Right kidney (tissue), 9 donors: Measurements from ENCODE around the gene RPL28.

Source experiments
- DNase-seq: peaks from one replicate; pipeline ENCODE4 v3.0.0-alpha.2; 2016
- long read RNA-seq, 8 donors: transcript quantifications; one replicate each; lab custom pipeline, GENCODE V29; 2026

Gene RPL28
- long read RNA-seq, donor 1, full-length matches to known transcripts, result 876 of 1,073 reads
- long read RNA-seq, donor 1, partial matches to known transcripts, result 144 of 1,073 reads
- long read RNA-seq, donor 1, other reads (novel, unspliced or antisense), result 53 of 1,073 reads
- long read RNA-seq, donor 2, full-length matches to known transcripts, result 668 of 818 reads
- long read RNA-seq, donor 2, partial matches to known transcripts, result 114 of 818 reads
- long read RNA-seq, donor 2, other reads (novel, unspliced or antisense), result 36 of 818 reads
- long read RNA-seq, donor 3, full-length matches to known transcripts, result 485 of 617 reads
- long read RNA-seq, donor 3, partial matches to known transcripts, result 105 of 617 reads
- long read RNA-seq, donor 3, other reads (novel, unspliced or antisense), result 27 of 617 reads
- long read RNA-seq, donor 4, full-length matches to known transcripts, result 970 of 1,216 reads
- long read RNA-seq, donor 4, partial matches to known transcripts, result 181 of 1,216 reads
- long read RNA-seq, donor 4, other reads (novel, unspliced or antisense), result 65 of 1,216 reads
- long read RNA-seq, donor 5, full-length matches to known transcripts, result 1,260 of 1,492 reads
- long read RNA-seq, donor 5, partial matches to known transcripts, result 167 of 1,492 reads
- long read RNA-seq, donor 5, other reads (novel, unspliced or antisense), result 65 of 1,492 reads
- long read RNA-seq, donor 6, full-length matches to known transcripts, result 925 of 1,173 reads
- long read RNA-seq, donor 6, partial matches to known transcripts, result 197 of 1,173 reads
- long read RNA-seq, donor 6, other reads (novel, unspliced or antisense), result 51 of 1,173 reads
- long read RNA-seq, donor 7, full-length matches to known transcripts, result 1,217 of 1,570 reads
- long read RNA-seq, donor 7, partial matches to known transcripts, result 283 of 1,570 reads
- long read RNA-seq, donor 7, other reads (novel, unspliced or antisense), result 70 of 1,570 reads
- long read RNA-seq, donor 8, full-length matches to known transcripts, result 738 of 904 reads
- long read RNA-seq, donor 8, partial matches to known transcripts, result 137 of 904 reads
- long read RNA-seq, donor 8, other reads (novel, unspliced or antisense), result 29 of 904 reads

DNA sequence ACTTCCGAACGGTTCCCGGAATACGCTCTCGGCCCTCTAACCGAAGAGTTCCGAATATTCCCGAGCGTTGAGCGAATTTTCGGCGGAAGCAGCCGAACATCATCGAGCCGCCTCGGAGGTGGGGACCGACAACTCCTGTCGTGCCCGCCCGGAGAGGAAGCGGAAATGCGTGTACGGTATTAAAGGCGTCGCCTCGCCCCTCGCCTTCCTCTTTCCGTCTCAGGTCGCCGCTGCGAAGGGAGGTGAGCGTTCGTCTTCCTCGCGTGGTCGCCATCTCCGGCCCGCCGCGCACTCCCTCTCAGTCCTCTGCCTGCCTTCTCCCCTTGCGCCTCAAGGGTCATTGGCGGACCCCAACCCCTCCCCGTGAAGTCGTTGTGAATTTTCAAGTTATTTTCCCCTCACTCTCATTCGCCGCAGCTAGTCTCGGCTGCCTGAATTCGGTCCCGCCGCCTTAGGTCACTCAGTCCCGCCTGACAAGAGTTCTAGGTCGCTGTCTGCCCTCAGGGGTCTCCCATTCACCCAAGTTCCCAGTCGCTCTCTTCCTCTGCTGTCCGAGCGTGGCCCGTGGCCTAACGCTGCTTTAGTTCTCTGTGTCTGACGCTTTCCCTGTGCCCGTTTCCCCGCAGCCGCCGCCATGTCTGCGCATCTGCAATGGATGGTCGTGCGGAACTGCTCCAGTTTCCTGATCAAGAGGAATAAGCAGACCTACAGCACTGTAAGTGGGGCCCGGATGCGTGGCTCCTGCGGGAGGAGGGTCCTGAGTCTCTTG, at the start of gene RPL28:
Gene RPL28 (plus strand): TSS at position 209 of the 769 bp plus-strand sequence. CDS start 426 bp downstream, at position 635.
- no peak for DNase-seq

DNA sequence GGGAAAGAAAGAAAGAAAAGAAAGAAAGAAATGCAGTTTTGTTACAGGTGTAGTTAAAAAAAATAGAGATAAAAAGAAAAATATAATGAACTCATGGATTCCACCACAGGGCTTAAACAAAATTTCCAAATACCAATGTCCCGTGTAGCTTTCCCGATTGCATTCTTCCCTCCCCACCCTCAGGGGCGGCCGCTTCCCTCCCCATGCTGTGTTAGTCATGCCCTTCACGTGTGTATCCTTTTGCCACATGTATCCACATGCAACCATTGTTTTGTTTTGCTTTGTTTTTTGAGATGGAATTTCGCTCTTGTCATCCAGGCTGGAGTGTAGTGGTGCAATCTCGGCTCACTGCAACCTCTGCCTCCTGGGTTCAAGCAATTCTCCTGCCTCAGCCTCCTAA, 49.6 kb upstream of the RPL28 start:
- DNase-seq, result no peak

DNA sequence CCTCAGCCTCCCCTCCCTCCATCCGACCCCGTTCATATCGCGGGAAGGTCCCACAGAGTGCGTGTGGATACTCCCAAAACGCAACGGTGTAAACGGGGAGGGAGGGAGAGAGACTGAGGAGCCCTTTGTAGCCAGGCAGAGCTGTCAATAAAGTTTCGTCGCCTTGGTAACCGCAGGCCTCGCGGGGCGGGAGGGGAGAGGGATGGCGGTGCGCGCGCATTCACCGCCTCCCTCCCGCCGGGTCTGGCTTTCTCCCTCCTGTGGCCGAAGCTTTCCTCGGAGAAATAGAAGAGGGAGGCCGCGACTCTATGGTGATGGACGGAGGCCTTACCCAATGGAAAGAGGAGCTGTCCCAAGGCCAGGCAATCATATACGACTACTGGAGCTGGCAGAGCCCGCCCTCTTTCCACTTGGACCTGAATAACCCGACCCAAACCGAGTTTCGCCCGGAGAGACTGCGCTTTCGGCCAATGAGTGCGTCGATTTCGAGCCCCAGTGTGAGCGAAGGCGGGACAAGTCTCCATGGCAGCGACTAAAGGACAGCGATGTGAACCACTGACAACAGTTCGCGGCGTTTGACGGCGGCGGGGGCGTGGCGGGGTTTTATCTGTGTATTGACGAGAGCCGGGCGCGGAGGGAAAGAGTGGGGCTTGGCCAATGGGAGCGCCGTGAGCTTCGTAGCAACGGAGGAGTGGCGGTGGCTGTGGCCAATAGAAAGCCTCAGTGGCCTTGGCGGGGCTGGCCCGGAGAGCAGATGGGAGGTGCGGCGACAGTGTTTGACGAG, 46.4 kb upstream of the RPL28 start, which contains the start of gene KMT5C:
Gene KMT5C (plus strand): TSS at position 772 of the 784 bp plus-strand sequence. CDS start 2,061 bp downstream, outside the sequence.
- peak; percentile 96 for DNase-seq

DNA sequence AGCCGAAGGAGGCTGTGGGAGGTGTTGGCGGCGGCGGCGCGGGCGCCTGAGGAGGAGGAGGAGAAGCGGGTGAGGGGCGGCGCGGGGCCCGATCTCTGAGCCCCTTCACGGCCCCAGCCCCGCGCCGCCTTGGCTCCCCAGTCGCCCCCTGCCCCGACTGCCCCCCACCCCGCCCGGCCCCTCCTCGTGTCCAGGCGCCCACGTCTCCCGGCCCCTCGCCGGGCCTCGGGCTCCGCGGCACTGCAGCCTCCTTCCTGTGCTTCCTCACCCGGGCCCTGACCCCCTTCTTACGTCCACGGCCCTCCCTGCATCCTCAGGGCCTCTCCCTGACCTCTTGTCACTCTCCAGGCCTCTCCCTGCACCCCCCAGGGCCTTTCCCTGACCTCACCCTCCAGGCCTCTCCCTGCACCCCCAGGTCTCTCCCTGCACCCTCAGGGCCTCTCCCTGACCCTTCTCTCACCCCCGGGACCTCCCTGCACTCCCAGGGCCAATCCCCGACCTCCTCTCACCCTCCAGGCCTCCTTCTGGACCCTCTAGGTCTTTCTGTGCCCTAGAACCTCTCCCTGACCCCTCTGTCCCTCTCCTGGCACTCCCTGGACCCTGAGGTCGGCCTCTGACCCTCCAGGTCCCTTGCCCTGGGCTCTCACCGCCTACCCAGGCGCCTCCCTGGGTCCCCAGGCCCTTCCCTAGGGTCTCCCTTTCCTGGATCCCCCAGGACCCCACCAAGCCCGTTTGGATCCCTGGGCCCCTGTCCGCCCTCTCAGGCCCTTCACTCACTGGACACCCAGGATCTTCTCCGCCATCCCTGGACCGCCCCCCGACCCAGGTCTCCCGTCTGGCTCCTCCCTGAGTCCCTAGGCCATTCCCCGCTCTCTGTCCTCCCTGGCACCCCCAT, 45.6 kb upstream of the RPL28 start:
- peak; percentile 54 for DNase-seq

DNA sequence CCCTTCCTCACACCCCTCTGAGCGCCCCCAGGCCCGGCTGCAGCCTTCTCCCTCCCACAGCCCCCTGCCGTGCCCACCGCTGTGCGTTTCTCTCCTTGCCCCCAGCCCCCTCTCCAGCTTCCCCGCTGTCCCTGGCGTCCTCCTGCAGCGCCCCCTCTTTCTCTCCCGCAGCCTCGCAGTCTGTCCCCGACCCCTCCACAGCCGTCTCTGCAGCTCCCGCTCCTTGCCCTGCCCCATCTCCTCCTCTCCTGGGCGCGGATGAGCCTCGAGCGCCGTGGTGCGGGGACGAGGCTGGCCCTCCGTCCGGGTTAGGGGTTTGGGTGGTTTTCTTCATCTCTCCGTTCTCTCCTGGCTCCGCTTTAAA, 45.0 kb upstream of the RPL28 start:
- DNase-seq, result peak; percentile 56

DNA sequence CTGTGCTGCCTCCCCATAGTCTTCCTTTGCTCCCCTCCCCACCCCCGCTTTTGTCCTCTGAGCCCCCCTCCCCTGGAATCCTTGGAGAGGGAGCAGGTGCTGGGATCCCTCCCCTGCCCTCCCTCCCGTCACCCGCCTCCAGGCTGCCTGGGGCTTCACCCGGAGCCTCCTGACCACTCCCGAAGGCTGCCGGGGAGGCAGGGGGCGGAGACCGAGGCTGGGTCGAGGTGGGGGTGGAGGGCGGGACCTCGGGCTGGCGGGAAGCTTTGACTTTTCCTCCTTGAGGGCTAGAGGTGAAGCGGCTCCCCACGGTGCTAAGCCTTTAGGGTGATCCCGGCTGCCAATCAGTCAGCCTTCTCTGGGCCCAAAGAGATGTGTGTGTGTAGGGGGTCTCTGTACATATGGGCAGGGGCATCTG, 44.6 kb upstream of the RPL28 start:
- DNase-seq, result no peak

DNA sequence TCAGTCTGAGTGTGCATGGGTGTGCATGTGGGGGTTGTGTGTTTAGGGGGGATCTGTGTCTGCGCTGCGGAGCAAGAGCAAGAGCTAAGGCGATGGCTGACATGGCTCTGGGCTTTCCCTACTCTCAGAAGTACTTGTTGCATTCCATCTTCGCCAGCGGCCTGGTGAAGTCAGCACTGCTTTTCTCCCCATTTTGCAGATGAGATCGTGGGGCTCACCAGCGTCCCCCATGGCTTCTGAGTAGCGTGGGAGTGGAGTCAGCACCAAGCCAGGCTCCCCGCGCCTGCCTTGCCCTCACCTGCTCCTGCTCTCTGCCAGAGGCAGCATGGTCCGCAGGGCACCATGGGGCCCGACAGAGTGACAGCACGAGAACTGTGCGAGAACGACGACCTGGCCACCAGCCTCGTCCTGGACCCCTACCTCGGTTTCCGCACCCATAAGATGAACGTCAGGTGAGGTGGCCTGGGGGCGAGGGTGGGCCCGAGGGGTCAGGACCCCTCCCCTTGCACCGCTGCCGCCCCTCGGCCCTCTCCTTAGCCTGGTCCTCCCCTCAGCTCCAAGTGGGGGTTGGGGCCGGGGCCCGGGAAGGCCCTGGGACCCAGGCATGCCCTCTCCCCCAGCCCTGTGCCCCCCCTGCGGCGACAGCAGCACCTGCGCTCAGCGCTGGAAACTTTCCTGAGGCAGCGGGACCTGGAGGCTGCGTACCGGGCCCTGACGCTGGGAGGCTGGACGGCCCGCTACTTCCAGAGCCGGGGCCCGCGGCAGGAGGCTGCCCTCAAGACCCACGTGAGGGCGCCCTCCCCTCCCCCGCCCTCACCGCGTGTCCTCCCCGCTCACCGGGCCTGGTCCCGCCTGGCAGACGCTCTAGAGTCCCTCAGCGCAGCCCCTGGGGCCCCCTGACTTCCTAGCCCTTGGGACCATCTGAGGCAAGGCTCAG, 43.9 kb upstream of the RPL28 start:
- DNase-seq, result no peak

DNA sequence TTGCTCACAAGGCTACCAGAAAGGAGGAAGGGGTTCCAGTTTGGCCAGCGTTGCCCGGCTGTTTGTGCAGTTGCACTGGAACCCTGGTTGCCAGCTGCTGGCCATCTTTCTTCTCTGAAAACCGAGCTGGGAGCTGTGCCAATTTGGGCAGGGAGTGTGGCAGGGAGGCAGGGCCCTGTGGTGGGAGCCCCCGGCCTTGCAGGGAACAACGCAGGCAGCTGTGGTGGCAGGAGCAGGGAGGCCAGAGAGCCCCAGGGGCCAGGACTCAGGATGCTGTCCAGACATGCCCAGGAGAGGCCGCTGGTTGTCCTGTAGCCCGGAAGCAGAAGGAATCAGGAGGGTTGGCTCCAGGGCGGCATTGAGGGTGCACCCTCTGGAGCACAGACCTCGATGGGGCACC, 41.3 kb upstream of the RPL28 start:
- no peak for DNase-seq

DNA sequence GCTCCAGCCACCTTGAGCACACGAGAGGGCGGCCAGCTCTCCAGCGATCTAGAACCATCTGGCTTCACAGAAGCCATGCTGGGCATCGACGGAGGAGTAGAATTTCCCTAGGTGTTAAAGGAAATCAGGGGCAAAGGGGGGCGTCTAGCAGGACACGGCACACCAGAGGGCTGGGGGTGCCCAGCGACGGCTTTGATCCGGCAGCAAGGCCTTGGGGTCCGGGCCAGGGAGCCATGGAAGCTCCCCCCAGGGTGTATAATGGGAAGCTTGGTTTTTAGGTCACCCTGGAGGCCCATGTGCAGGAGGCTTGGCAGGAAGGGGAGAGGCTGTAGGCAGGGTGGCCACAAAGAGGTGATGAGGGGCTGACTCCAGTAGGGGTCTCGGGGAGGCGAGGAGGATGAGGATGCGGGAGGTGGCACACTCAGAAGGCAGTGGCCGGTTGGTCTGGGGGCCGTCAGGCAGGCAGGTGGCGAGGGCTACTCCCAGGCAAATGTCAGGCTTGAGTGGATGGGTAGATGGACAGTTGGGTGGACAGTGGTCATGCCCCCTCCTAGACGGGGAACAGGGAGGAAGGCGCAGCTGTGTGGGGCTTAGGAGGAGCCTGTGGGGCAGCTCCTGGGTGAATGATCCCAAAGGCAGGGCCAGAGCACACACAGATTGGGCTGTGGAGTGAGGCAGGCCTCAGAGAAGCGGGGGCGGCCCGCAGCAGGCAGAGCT, 40.5 kb upstream of the RPL28 start:
- DNase-seq, result no peak

DNA sequence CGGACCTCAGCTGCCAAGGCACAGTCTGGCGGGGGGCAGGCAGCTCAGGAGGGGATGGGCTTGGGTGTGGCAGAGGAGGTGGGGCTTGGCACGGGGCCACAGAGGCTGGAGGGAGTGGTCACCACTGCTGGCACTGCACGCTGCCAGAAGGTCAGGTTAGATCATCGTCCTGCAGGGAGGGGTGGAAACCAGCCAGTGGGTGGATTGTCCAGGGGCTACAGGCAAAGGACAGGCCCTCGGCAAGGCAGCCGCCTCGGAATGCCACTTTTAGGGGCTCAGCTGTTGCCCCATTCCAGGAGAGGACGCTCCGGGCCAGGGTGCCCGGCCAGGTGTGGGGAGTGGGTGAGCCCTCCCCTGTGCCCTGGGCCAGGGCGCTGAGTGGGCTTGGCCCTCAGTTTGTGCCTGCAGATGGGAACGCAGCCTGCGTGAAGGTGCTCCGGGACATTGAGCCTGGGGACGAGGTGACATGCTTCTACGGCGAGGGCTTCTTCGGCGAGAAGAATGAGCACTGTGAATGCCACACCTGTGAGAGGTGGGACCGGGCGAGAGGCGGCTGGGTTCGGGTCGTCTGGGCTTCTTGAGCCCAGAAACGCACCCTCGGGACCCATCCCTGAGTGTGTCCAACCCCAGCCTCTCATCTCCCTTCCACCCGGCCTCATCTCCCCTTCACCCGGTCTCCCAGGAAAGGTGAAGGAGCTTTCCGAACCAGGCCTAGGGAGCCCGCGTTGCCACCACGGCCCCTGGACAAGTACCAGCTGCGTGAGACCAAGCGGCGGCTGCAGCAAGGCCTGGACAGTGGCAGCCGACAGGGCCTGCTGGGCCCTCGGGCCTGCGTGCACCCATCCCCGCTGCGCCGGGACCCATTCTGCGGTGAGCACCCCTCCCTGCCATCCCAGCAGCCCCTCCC, 39.7 kb upstream of the RPL28 start:
- DNase-seq, result no peak

DNA sequence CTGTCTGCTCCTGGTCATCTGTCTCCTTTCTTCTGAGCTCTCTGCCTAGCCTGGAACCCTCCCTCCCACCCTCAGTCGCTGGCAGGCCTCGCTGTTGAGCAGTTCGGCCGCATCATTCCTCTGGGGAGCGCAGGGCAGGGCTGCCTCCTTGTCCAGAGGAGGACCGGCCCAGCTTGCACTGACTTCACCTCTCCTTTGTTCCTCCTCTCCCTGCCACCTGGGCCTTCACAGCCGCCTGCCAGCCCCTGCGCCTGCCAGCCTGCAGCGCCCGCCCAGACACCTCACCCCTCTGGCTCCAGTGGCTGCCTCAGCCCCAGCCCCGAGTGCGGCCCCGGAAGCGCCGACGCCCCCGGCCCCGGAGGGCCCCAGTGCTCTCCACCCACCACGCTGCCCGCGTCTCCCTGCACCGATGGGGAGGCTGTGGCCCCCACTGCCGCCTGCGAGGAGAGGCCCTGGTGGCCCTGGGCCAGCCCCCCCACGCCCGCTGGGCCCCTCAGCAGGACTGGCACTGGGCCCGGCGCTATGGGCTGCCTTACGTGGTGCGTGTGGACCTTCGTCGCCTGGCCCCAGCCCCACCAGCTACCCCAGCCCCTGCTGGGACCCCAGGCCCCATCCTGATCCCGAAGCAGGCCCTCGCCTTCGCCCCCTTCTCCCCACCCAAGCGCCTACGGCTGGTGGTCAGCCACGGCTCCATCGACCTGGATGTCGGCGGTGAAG, 38.8 kb upstream of the RPL28 start:
- DNase-seq, result no peak

DNA sequence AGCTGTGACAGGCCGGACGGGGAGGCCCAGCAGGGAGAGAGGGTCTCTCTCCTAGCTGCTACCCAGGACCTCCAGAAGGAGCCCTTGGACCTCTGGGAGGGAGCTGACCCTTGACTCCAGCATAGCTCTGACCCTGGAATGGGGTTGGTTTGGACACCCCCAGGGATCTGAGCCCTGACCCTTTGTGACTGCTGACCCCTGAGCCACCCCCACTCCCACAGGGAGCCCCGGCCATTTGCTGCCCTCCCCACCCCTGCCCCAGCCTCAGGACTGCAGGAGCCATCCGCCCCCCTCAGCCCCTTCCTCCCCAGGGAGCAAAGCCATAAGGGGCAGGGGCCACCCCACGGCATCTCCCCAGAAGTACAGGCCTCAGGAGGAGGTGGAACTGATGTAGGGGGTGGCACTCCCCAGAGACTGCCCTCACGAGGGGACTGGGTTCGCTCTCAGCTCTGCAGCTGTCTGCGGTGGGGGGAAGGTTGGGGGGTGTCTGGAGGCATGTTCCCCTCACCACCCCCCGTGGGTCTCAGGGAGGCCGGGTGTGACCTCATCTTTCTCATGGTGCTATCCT, 38.2 kb upstream of the RPL28 start:
- no peak for DNase-seq

DNA sequence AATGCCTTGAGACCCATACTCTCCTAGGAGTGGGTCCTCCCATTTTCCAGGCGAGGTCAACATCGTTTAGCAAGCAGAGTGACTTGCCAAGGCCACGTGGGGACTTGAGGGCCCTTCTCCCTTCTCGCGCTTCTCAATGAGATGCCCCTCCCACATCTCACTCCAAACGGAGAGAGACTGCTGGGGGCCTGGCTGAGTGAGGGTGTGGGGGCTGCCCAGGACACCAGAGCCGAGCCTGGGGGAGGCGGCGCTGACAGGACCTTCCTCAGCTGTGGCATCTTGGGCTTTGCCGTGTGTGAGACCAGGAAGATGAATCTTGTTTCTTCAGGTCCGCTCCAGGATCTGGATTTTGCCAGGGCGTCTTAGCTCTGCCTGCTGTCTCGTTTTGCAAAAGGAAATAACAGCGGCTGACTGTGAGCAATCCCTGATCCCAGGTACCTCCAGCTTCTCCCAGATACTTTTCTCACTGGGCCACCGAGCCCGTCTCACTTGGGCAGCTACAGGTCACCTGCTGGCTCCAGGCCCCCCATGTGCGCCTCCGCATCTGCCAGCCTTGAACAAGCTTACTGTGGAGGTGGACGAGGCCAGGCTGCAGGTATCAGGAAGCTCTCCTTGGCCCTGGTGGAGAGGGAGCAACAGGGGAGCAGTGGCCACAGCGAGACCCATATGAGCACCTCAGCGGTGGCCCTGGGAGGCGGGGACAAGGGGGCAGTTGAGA, 37.3 kb upstream of the RPL28 start:
- DNase-seq, result peak; percentile 55

DNA sequence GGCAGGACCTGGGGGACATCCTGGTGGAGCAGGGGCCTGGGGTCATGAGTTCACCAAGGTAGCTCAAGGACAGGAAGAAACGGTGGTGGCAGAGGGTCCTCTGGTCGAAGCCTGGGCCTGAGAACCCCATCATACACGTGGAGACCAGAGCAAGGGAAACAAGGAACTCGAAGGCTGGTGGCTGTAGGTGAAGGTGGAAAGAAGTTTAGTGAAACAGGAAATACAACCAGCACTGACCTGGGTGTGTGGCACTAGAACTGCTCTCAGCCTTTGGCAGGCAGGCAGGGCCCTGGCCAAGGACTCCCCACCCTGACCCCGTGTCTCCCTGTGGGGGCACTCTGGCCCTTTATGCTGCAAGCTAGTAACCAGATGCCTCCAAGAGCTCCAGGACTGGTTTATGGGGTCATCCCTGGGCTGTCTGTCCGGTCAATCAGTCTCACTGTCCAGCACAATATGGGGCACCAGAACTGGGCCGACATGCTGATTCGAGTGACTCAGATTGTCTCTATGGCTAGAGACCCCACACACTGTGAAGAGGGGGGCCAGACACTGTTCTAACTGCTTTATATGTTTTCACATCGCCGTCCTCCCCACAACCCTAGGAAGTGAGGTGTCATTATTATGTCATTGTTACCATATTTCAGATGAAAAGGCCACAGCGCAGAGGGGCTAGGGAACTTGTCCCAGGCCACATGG, 35.0 kb upstream of the RPL28 start:
- DNase-seq, result no peak

DNA sequence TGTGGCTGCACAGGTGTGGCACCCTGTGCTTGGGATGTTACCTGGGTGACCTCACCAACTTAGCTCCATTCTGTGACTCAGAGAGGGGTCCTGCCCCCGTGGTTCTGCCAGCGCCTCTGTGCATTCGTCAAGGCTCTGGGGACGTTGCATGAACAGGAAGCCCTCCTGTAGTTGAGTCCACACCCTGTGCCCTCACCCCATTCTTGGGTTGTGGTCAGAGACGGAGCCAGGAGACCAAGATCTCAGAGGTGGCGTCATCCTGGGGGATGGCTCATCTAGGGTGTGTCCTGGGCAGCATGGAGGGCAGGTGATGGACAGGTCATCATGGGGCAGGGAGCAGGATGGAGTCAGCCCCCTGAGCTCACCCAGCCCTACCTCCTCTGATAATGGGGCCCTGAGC, 33.7 kb upstream of the RPL28 start:
- DNase-seq, result no peak
